ENCODE results near the gene CAMK1G.

CAMK1G gene

DNA sequence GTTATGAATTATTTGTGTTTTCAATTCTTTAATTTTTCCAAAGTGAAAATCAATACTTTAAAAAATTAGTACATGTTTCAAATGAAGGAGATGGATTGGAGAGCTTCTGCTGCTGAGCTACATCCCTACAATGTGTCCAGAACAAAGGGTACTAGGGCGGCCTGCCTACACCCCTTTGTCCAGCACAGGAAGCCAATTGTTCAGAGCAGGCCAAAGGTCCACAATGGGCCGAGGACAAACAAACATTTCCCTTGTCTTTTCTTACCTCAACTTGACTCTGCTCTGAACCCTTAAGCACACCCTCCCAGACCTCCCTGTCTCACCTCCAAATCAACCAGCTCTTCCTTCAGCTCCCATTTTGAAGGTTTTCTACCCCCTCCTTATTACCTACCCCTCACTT lies 39.4 kb upstream of the CAMK1G start:
- TF ChIP-seq, protein P1, sequence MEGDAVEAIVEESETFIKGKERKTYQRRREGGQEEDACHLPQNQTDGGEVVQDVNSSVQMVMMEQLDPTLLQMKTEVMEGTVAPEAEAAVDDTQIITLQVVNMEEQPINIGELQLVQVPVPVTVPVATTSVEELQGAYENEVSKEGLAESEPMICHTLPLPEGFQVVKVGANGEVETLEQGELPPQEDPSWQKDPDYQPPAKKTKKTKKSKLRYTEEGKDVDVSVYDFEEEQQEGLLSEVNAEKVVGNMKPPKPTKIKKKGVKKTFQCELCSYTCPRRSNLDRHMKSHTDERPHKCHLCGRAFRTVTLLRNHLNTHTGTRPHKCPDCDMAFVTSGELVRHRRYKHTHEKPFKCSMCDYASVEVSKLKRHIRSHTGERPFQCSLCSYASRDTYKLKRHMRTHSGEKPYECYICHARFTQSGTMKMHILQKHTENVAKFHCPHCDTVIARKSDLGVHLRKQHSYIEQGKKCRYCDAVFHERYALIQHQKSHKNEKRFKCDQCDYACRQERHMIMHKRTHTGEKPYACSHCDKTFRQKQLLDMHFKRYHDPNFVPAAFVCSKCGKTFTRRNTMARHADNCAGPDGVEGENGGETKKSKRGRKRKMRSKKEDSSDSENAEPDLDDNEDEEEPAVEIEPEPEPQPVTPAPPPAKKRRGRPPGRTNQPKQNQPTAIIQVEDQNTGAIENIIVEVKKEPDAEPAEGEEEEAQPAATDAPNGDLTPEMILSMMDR (IDR thresholded peaks at IDR 0.05; ENCODE audit: control insufficient read depth, extremely low read depth, insufficient read depth) = no peak
- H3K4me3 ChIP-seq (ENCODE audit: low read depth, low read length) = no peak overlapping the region
- no peak for DNase-seq (ENCODE audit: low read depth)

DNA sequence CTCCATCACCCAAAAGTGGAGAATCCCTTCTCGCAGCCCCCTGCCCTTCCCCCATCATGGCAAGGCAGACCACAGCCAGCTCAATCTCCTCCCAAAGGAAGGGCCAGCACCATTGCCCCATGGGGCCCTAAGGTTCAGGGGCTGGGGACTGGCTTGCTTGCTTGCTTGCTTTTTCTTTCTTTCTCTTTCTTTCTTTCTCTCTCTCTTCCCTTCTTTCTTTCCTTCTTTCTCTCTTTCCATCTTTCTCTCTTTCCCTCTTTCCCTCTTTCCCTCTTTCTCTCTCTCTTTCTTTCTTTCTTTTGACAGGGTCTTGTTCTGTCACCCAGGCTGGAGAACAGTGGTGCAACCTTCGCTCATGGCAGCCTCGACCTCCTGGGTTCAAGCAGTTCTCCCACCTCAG lies 38.1 kb upstream of the CAMK1G start:
- TF ChIP-seq, protein P1 (IDR thresholded peaks at IDR 0.05; ENCODE audit: control insufficient read depth, extremely low read depth, insufficient read depth) = no peak
- H3K4me3 ChIP-seq (ENCODE audit: low read depth, low read length) = no peak overlapping the region
- DNase-seq (ENCODE audit: low read depth) = no peak

- DNase-seq (ENCODE audit: low read depth) = no peak
- H3K4me3 ChIP-seq (ENCODE audit: low read depth, low read length) = no peak overlapping the region
- TF ChIP-seq, protein P1 (IDR thresholded peaks at IDR 0.05; ENCODE audit: control insufficient read depth, extremely low read depth, insufficient read depth) = no peak
Measured at GRCh38 chr1:209546390-209547085, 37.0 kb upstream of the CAMK1G start.

GRCh38 chr1:209547626-209548025 lies 35.9 kb upstream of the CAMK1G start:
- TF ChIP-seq, protein P1 (IDR thresholded peaks at IDR 0.05; ENCODE audit: control insufficient read depth, extremely low read depth, insufficient read depth) = no peak
- no peak for DNase-seq (ENCODE audit: low read depth)
- H3K4me3 ChIP-seq (ENCODE audit: low read depth, low read length) = no peak overlapping the region

DNA sequence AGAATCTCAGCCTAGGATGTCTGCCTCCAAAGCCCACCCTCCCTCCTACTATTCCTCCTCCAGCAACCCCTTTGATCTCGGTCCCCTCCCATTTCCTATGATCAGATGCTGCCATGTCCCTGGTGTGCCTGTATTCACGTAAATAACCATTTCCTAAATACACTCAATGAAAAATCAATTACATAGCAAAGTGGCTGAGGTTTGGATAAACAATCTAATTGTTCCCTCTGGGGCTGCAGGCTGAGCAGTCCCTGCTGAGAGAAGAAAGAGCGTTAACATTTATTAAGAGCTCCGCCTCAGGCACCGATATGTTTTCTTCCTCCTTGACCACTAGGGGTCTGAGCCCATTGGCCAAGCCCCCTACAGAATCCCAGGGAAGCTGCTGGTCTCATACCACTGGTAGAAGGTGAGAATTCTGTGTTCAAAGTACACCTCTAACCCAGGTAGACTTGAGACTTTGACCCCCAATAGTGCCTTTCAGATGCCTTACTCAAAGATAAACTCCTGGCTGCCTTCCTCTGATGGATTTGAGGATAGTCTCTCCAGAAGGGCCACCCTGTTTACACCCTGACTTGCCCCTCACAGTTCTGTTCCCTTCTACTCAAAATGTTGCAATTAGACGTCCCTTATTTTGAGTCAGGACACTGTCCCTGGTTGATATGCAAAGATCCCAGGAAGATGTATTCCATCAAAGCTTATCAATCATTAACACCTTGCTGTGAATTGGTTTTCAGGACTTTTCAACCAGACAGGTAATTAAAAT lies 33.9 kb upstream of the CAMK1G start:
- TF ChIP-seq, protein P1 (IDR thresholded peaks at IDR 0.05; ENCODE audit: control insufficient read depth, extremely low read depth, insufficient read depth) = no peak
- DNase-seq (ENCODE audit: low read depth) = no peak
- H3K4me3 ChIP-seq (ENCODE audit: low read depth, low read length) = no peak overlapping the region

DNA sequence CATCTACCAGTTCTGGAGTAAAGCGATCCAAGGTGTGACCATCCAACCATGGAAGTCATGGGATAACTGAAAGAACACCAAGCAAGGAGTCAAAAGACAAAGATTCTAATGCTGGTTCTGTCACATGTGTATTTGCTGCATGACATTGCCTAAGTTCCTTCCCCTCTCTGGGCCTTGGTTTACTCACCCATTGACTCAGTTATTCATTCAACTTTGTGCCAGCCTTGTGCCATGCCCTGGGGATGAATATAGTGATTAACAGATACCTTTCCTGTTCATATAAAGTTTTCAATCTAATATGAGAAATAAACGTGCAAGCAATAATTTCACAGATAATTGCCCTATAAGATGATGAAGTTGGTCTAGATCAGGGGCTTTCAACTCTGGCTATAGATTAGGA lies 33.0 kb upstream of the CAMK1G start:
- TF ChIP-seq, protein P1 (IDR thresholded peaks at IDR 0.05; ENCODE audit: control insufficient read depth, extremely low read depth, insufficient read depth) = no peak
- no peak overlapping the region for H3K4me3 ChIP-seq (ENCODE audit: low read depth, low read length)
- no peak for DNase-seq (ENCODE audit: low read depth)
